ENCODE data around the gene C11orf21.
"Not testable (repeated sequence)": the region's sequence is repeated elsewhere in the genome, so short reads cannot be mapped to it uniquely, and the experiment has no call there.

The C11orf21 gene

DNA sequence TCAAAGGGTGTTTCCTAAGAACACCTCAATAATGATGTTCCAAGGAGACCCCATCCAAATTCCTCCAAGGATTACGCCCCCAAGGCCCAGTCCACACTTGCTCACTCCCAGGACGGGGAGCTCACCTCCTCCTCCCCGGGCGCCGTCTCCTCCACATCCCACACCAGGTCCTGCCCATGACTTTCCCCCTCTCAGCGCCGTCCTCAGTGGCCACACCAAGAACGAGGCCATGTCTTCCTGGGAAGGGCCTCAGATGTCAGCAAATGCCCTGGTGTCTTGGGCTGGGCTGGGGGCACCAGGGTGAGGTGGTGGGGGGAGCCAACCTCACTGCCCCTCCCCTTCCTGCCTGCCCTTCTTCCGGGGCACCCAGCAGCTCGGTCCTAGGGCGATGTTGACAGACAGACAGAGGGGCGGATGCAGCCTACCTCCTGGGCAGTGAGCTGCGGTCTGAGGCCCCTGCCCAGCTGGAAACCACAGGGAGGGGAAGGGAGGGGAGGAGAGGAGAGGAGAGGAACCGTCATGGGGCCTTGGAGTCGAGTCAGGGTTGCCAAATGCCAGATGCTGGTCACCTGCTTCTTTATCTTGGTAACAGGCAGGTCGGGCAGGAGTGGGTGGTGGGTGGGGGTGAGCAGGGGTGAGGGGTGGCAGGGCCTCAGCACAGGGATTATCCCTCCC is at the start of gene C11orf21, which contains the start of gene TSPAN32:
Gene C11orf21, minus strand, starts transcription at position 288 of the 675 bp plus-strand sequence. Its CDS starts 110 bp downstream, at position 178.
Gene TSPAN32, plus strand, starts transcription at position 383 of the 675 bp plus-strand sequence. Its CDS starts 137 bp downstream, at position 520.
- peak in 1 of 2 donors; percentile 27 for DNase-seq (ENCODE audit: low read depth in 2 of 2, low spot score in 1 of 2)

DNA sequence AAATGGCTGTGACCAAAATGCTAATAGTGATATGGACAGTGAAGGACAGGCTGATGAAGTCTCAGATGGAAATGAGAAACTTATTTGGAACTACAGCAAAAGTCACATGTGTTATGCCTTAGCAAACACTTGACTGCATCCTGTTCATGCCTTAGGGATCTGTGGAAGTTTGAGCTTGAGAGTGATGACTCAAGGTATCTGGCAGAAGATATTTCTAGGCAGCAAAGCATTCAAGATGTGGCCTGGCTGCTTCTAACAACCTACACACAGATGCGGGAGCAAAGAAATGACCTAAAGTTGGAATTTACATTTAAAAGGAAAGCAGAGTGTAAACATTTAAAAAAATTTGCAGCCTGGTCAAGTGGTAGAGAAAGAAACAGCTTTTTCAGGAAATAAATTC is 47.3 kb upstream of the C11orf21 start:
- DNase-seq (ENCODE audit: low read depth in 2 of 2, low spot score in 1 of 2) = no peak

DNA sequence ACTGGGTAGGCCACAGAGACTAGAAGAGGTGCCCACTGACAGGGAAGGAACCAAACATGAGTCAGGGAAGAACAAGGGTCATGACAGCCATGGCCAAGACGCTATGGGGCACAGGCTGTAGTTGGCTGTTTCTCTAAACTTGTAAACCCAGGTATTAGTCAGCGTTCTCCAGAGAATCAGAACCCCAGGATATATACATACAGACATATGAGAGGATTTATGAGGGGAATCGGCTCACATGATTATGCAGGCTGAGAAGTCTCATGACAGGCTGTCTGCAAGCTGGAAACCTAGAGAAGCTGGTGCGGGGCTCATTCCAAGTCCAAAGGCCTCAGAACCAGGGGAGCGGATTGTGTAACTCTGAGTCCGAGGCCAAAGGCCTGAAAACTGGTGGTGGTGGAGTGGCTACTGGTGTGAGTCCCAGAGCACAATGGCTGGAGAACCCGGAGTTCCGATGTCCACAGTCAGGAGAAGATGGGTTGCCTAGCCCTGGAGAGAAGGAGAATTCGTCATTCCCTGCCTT is 45.7 kb upstream of the C11orf21 start:
- DNase-seq (ENCODE audit: low read depth in 2 of 2, low spot score in 1 of 2) = no peak

- no peak for DNase-seq (ENCODE audit: low read depth in 2 of 2, low spot score in 1 of 2)
Observed at GRCh38 chr11:2346586-2347307, 45.0 kb upstream of the C11orf21 start.

- DNase-seq (ENCODE audit: low read depth in 2 of 2, low spot score in 1 of 2) = no peak
Observed at GRCh38 chr11:2346014-2346413, 44.3 kb upstream of the C11orf21 start.

DNA sequence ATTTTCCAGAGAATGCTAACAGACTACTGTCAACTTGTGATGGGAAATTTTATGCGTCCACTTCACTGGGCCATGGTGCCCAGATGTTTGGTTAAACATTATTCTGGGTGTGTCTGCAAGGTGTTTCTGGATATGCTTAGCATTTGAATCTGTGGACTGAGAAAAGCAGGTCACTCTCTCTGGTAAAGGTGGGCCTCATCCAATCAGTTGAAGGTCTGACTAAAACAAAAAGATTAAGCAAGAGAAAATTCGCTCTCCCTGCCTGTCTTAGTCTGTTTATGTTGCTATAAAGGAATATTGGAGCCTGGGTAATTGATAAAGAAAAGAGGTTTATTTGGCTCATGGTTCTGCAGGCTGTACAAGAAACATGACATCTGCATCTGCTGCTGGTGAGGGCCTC is 43.3 kb upstream of the C11orf21 start:
- DNase-seq (ENCODE audit: low read depth in 2 of 2, low spot score in 1 of 2) = no peak

DNA sequence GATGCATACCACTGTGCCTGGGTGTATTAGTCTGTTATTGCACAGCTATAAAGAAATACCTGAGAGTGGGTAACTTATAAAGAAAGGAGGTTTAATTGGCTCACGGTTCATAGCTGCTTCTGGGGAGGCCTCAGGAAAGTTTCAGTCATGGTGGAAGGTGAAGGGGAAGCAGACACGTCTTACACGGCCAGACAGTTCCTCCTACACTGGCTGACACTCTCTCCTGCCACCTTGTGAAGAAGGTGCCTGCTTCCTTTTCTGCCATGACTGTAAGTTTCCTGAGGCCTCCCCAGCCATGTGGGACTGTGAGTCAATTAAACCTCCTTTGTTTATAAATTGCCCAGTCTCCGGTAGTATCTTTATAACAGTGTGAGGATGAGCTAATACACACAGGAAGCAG is 41.8 kb upstream of the C11orf21 start:
- no peak for DNase-seq (ENCODE audit: low read depth in 2 of 2, low spot score in 1 of 2)

DNA sequence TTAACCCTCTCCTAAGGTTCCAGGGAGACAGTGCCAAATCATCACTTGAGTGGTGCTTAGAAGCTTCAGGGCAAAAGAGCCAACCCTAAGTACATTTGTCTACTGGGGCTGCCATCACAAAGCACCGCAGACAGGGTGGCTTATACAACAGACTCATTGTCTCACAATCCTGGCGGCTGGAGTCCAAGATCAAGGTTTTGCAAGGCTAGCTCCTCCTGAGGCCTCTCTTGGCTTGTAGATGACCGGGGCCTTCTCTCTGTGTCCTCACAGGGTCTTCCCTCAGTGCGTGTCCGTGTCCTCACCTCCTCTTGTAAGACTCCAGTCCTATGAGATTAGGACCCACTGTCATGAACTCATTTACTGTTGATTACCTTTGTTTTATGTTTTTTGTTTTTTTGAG is 41.3 kb upstream of the C11orf21 start:
- DNase-seq (ENCODE audit: low read depth in 2 of 2, low spot score in 1 of 2) = no peak

DNA sequence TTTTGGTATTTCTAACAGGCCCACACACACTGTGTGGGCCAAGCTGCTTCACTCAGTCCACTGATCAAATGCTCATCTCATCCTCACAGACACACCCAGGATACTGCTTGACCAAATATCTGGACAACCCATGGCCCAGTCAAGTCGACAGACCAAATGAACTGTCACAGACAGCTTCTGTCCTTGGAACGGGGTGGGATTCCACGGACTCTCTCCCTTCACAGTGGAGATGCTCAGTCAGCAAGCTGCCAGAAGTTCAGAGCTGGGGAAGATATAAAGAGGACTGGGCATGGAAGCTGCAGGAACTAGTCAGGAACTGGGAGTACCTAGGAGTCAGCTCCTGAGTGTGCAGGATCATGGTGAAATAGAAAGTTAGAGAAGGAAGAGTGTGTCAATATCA is 40.8 kb upstream of the C11orf21 start:
- DNase-seq (ENCODE audit: low read depth in 2 of 2, low spot score in 1 of 2) = no peak

GRCh38 chr11:2338760-2339159 is 37.0 kb upstream of the C11orf21 start:
- not testable (repeated sequence) for DNase-seq (ENCODE audit: low read depth in 2 of 2, low spot score in 1 of 2)

- DNase-seq (ENCODE audit: low read depth in 2 of 2, low spot score in 1 of 2) = not testable (repeated sequence)
Observed at GRCh38 chr11:2335286-2335685, 33.6 kb upstream of the C11orf21 start.

DNA sequence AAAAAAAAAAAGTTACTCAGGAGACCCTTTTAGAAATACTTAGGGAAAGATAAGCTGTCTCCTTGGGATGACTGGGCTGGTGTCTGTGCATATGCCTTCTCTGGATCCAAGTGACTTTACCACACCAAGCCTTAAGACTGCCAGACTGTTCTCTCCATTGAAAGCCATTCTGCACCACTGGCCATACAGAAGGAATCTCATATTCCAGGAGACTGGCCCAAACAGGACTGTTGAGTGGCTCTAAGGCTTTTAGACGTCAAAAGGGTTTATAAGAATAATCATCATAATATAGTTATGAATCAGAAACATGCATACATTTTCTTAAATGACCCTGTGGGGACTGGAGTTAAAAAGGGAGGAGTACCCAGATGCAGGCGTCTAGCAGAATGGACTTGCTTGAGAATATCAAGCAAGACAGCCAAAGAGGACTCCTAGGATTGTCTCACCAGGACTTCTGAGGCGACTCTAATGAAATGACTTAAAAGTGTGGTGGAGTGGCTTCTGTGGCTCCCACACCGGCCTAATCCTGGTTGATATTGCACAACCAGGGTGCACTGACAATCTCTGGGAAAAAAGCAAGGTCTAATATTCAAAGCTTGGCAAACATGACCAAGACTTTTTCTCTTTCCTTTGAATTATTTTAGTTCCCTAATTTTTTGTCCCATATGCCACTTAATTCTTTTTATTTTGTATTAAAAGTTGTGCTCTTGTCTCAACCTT is 31.9 kb upstream of the C11orf21 start:
- not testable (repeated sequence) for DNase-seq (ENCODE audit: low read depth in 2 of 2, low spot score in 1 of 2)

DNA sequence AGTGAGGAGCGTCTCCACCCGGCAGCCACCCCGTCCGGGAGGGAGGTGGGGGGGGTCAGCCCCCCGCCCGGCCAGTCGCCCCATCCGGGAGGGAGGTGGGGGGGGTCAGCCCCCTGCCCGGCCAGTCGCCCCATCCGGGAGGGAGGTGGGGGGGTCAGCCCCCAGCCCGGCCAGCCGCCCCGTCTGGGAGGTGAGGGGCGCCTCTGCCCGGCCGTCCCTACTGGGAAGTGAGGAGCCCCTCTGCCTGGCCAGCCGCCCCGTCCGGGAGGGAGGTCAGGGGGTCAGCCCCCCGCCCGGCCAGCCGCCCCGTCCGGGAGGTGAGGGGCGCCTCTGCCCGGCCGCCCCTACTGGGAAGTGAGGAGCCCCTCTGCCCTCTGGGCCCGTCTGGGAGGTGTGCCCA is 30.9 kb upstream of the C11orf21 start:
- not testable (repeated sequence) for DNase-seq (ENCODE audit: low read depth in 2 of 2, low spot score in 1 of 2)

DNA sequence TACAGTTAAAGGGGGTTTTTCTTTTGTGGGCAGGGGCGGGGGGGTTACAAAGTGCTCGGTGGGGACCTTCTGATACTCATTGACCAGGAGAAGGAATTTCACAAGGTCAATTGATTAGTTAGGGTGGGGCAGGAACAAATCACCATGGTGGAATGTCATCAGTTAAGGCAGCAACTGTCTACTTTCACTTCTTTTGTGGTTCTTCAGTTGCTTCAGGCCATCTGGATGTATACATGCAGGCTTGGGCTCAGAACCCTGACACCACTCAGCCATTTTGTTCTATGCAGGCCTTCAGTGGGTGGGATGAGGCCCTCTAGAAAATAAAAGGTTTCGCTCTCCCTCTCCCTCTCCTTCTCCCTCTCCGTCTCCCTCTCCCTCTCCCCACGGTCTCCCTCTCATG is 29.7 kb upstream of the C11orf21 start:
- no peak for DNase-seq (ENCODE audit: low read depth in 2 of 2, low spot score in 1 of 2)

DNA sequence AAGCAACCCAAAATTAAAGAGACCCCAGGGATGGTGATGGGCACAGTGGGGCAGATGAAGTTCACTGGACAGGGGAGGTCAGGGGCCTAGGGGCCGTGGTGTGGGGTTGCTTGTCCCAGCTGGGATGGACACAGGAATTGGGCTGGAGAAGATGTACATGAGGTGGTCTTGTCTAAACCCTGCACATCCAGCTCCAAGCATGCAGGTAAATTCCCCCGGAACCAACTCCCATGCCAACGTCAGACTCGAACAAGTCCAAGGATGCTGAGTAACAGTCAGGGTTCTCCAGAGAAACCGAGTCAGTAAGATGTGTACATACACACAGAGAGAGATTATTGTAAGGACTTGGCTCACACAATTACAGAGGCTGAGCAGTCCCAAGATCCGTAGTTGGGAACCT is 29.0 kb upstream of the C11orf21 start:
- DNase-seq (ENCODE audit: low read depth in 2 of 2, low spot score in 1 of 2) = no peak

DNA sequence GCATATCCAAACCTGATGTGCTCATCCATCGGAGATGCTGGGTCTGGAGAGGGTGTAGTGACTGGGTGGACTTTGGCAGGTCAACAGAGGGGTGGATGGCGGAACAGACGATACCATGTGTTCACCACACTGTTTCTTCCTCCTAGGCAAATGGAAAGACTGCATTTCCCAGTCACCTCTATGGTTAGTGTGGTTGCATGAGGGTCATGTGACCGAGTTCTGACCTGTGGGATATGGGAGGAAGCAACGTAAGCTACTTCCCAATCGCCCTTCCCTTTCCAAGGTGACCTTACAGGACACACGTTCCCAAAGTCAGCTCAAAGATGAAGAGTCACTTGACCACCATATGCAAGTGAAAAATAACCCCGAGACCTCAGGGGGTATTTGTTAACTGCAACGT is 27.8 kb upstream of the C11orf21 start:
- no peak for DNase-seq (ENCODE audit: low read depth in 2 of 2, low spot score in 1 of 2)

- no peak for DNase-seq (ENCODE audit: low read depth in 2 of 2, low spot score in 1 of 2)
Observed at GRCh38 chr11:2328656-2329354, 27.1 kb upstream of the C11orf21 start.

- no peak for DNase-seq (ENCODE audit: low read depth in 2 of 2, low spot score in 1 of 2)
Observed at GRCh38 chr11:2328021-2328420, 26.3 kb upstream of the C11orf21 start.

GRCh38 chr11:2327032-2327431 is 25.3 kb upstream of the C11orf21 start:
- DNase-seq (ENCODE audit: low read depth in 2 of 2, low spot score in 1 of 2) = no peak

DNA sequence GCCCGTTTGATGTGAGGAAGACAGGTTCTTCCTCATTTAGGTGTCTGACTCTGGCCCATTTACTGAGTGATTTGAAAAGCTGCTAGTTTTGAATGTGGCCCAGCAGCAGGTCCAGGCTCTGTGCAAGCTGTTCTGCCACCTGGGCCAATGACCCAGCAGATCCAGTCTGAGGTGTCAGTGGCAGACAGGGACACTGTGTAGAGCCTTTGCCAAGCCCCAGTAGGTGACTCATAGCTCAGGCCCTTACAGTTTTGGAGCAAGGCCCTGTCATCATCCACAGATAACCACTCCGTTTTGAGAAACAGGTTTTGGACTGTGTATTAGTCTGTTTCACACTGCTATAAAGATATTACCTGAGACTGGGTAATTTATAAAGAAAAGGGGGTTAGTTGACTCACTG is 24.0 kb upstream of the C11orf21 start:
- DNase-seq (ENCODE audit: low read depth in 2 of 2, low spot score in 1 of 2) = no peak

GRCh38 chr11:2325123-2325522 is 23.4 kb upstream of the C11orf21 start:
- DNase-seq (ENCODE audit: low read depth in 2 of 2, low spot score in 1 of 2) = no peak
